HG02870 (cell line): Measurements from ENCODE around the gene RRP36.

ENCODE experiments used
- ATAC-seq: cut with Tn5 transposase; IDR thresholded peaks from one replicate; pipeline ENCODE4 v1.9.1; 2021; ENCODE audit warnings: mild to moderate bottlenecking, moderate library complexity; ENCODE audit not compliant: unreplicated experiment

Gene RRP36

GRCh38 chr6:43060755-43061633, 39.6 kb downstream of the RRP36 start:
- no peak for ATAC-seq

- ATAC-seq: no peak
These were observed 40.4 kb downstream of the RRP36 start for GRCh38 chr6:43061861-43062260.

GRCh38 chr6:43062818-43063217, 41.4 kb downstream of the RRP36 start:
- no peak for ATAC-seq

GRCh38 chr6:43070028-43070632, 48.7 kb downstream of the RRP36 start:
- no peak for ATAC-seq

- ATAC-seq: no peak
These were observed 53.6 kb downstream of the RRP36 start for GRCh38 chr6:43074847-43075669.

GRCh38 chr6:43075670-43076463, 54.4 kb downstream of the RRP36 start, which contains the start of gene PTK7:
PTK7 (plus strand) TSS chr6:43076314; CDS start chr6:43076489, 175 bp downstream.
- no peak for ATAC-seq

- ATAC-seq: no peak
These were observed 55.3 kb downstream of the RRP36 start for GRCh38 chr6:43076464-43077332.

GRCh38 chr6:43077333-43077809, 55.9 kb downstream of the RRP36 start:
- ATAC-seq: no peak

- ATAC-seq: no peak
These were observed 56.6 kb downstream of the RRP36 start for GRCh38 chr6:43077981-43078511.

- no peak for ATAC-seq
These were observed 57.3 kb downstream of the RRP36 start for GRCh38 chr6:43078691-43079090.
